ENCODE measurements around the gene GZMB. TPM values are rescaled to one million over a fixed set of nuclear protein-coding genes. Genes with fewer than 3 reads are reported as not detected.

Gene GZMB
- total RNA-seq = not detected in 3 replicates

- no peak for DNase-seq (ENCODE audit: low spot score in 2 of 2, unreplicated experiment in 2 of 2)
- Mint-ChIP-seq H3K27ac (no peak within 1 kb of the TSS), H3K27me3 (ENCODE audit: low read depth) (no peaks in the 10 kb centered on the region), H3K4me1 (no peaks in the 10 kb centered on the region), H3K4me3 (no peak within 1 kb of the TSS), H3K9me3 (peaks cover 67% of the 10 kb centered on the region), H3K36me3 (peaks cover 2% of the 10 kb centered on the region)
- no peak for TF ChIP-seq CTCF (IDR thresholded peaks at IDR 0.05; ENCODE audit: unreplicated experiment)
Measured at GRCh38 chr14:24634158-24634557, at the start of gene GZMB. GZMB (minus strand) TSS chr14:24634190; CDS start chr14:24634160, 30 bp downstream.

- no peak for TF ChIP-seq CTCF (IDR thresholded peaks at IDR 0.05; ENCODE audit: unreplicated experiment)
- peaks cover 4% of the 10 kb centered on the region for H3K4me1 Mint-ChIP-seq
- DNase-seq (ENCODE audit: low spot score in 2 of 2, unreplicated experiment in 2 of 2) = no peak
- peaks cover 35% of the 10 kb centered on the region for H3K27me3 Mint-ChIP-seq (ENCODE audit: low read depth)
- no peaks in the 10 kb centered on the region for H3K36me3 Mint-ChIP-seq
- no peaks in the 10 kb centered on the region for H3K9me3 Mint-ChIP-seq
- no peak overlapping the region for H3K27ac Mint-ChIP-seq
- no peak overlapping the region for H3K4me3 Mint-ChIP-seq
Measured at GRCh38 chr14:24681056-24681455, 47.1 kb upstream of the GZMB start.

- Mint-ChIP-seq H3K4me3 (no peak overlapping the region), H3K36me3 (no peaks in the 10 kb centered on the region), H3K9me3 (no peaks in the 10 kb centered on the region), H3K4me1 (peaks cover 4% of the 10 kb centered on the region), H3K27me3 (ENCODE audit: low read depth) (peaks cover 35% of the 10 kb centered on the region), H3K27ac (no peak overlapping the region)
- no peak for TF ChIP-seq CTCF (IDR thresholded peaks at IDR 0.05; ENCODE audit: unreplicated experiment)
- no peak for DNase-seq (ENCODE audit: low spot score in 2 of 2, unreplicated experiment in 2 of 2)
Measured at GRCh38 chr14:24680516-24680915, 46.5 kb upstream of the GZMB start.

- Mint-ChIP-seq H3K9me3 (no peaks in the 10 kb centered on the region), H3K36me3 (no peaks in the 10 kb centered on the region), H3K27ac (no peak overlapping the region), H3K4me1 (peaks cover 4% of the 10 kb centered on the region), H3K4me3 (no peak overlapping the region), H3K27me3 (ENCODE audit: low read depth) (peaks cover 34% of the 10 kb centered on the region)
- peak; percentile 9 for TF ChIP-seq CTCF (IDR thresholded peaks at IDR 0.05; ENCODE audit: unreplicated experiment)
- DNase-seq (ENCODE audit: low spot score in 2 of 2, unreplicated experiment in 2 of 2) = no peak
Measured at GRCh38 chr14:24679248-24679961, 45.4 kb upstream of the GZMB start.

- H3K36me3 Mint-ChIP-seq = no peaks in the 10 kb centered on the region
- peaks cover 4% of the 10 kb centered on the region for H3K4me1 Mint-ChIP-seq
- no peaks in the 10 kb centered on the region for H3K9me3 Mint-ChIP-seq
- H3K27me3 Mint-ChIP-seq (ENCODE audit: low read depth) = peaks cover 34% of the 10 kb centered on the region
- H3K4me3 Mint-ChIP-seq = peak overlapping the region; percentile 47
- DNase-seq (ENCODE audit: low spot score in 2 of 2, unreplicated experiment in 2 of 2) = peak; percentile 49 to 62
- H3K27ac Mint-ChIP-seq = peak overlapping the region; percentile 3
- TF ChIP-seq CTCF (IDR thresholded peaks at IDR 0.05; ENCODE audit: unreplicated experiment) = peak; percentile 85
Measured at GRCh38 chr14:24678801-24679247, 44.8 kb upstream of the GZMB start.
